ENCODE results near the gene GRIN3A.

Gene GRIN3A

GRCh38 chr9:101702257-101702656, 36.2 kb downstream of the GRIN3A start:
- DNase-seq: no peak

- DNase-seq: no peak
Observed at GRCh38 chr9:101693546-101694336, 44.7 kb downstream of the GRIN3A start.

- no peak for DNase-seq
Observed at GRCh38 chr9:101691657-101692056, 46.8 kb downstream of the GRIN3A start.

- no peak for DNase-seq
Observed at GRCh38 chr9:101689039-101689438, 49.4 kb downstream of the GRIN3A start.

GRCh38 chr9:101684665-101685064, 53.8 kb downstream of the GRIN3A start:
- DNase-seq: no peak

GRCh38 chr9:101683236-101683635, 55.2 kb downstream of the GRIN3A start:
- no peak for DNase-seq

GRCh38 chr9:101677861-101678260, 60.6 kb downstream of the GRIN3A start:
- no peak for DNase-seq

- DNase-seq: no peak
Observed at GRCh38 chr9:101675341-101675740, 63.1 kb downstream of the GRIN3A start.

- DNase-seq: no peak
Observed at GRCh38 chr9:101674165-101674564, 64.3 kb downstream of the GRIN3A start.

- DNase-seq: no peak
Observed at GRCh38 chr9:101673642-101674041, 64.8 kb downstream of the GRIN3A start.

GRCh38 chr9:101671567-101671966, 66.9 kb downstream of the GRIN3A start:
- no peak for DNase-seq

GRCh38 chr9:101668421-101668820, 70.0 kb downstream of the GRIN3A start:
- no peak for DNase-seq

- DNase-seq: no peak
Observed at GRCh38 chr9:101664453-101664852, 74.0 kb downstream of the GRIN3A start.

- no peak for DNase-seq
Observed at GRCh38 chr9:101652601-101653175, 85.8 kb downstream of the GRIN3A start.

- DNase-seq: no peak
Observed at GRCh38 chr9:101650142-101650541, 88.3 kb downstream of the GRIN3A start.

- no peak for DNase-seq
Observed at GRCh38 chr9:101648493-101648892, 90.0 kb downstream of the GRIN3A start.

- DNase-seq: no peak
Observed at GRCh38 chr9:101639785-101640665, 98.4 kb downstream of the GRIN3A start.

- DNase-seq: no peak
Observed at GRCh38 chr9:101639311-101639710, 99.1 kb downstream of the GRIN3A start.

GRCh38 chr9:101636247-101636646, 102.2 kb downstream of the GRIN3A start:
- DNase-seq: no peak

- no peak for DNase-seq
Observed at GRCh38 chr9:101635473-101635872, 103.0 kb downstream of the GRIN3A start.

- DNase-seq: no peak
Observed at GRCh38 chr9:101634741-101635409, 103.6 kb downstream of the GRIN3A start.

GRCh38 chr9:101632611-101633010, 105.8 kb downstream of the GRIN3A start:
- DNase-seq: no peak

- DNase-seq: no peak
Observed at GRCh38 chr9:101631892-101632291, 106.6 kb downstream of the GRIN3A start.
